Measurements from ENCODE around the gene NOS3.

NOS3 gene

DNA sequence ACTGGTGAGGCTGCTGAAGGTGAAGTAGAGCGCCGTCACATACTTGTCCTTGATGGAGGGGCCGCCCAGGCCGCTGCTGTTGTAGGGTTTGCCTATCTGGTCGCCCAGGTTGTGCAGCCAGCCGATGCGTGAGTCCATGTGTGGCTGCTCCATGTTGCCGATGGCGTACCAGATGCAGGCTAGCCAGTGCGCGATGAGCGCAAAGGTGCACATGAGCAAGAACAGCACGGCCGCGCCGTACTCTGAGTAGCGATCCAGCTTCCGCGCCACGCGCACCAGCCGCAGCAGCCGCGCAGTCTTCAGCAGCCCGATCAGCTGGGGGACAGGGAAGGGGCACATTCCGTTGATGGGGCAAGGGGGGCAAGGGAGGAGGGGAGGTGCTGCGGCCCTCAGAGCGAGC is 39.3 kb upstream of the NOS3 start:
- in situ Hi-C loops (cut with MboI; ENCODE audit: low sequenced_read_pairs) = no loop called here

DNA sequence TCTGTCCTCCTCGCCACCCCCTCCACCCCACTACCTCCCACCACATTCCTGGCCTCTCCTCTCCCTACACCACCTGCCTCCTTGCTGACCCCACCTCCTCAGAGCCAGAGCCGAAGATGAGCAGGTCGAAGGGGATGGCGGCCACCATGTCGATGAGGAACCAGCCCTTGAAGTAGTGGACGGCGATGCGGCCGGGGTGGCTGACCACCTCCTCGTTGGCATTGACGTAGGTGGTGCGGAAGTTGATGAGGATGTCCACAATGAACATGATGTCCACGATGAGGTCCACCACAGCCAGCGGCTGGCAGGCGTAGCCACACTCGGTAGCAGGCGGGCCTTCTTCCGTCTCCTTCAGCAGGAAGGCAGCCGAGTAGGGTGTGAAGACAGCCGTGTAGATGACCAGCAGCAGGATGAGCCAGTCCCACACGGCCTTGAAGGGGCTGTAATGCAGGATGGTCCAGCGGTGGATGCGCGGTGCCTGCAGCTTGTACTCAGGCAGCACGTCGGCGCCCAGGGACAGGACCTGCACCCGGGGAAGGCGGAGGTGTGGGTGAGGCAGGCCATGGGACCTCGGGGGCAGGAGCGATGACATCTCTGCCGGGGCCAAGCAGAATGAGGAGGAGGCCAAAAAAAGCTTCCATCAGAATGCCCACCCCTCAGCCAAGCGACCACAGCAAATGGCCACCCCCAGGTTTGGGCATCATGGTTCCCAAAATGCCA is 38.3 kb upstream of the NOS3 start:
- in situ Hi-C loops (cut with MboI; ENCODE audit: low sequenced_read_pairs) = no loop called here

DNA sequence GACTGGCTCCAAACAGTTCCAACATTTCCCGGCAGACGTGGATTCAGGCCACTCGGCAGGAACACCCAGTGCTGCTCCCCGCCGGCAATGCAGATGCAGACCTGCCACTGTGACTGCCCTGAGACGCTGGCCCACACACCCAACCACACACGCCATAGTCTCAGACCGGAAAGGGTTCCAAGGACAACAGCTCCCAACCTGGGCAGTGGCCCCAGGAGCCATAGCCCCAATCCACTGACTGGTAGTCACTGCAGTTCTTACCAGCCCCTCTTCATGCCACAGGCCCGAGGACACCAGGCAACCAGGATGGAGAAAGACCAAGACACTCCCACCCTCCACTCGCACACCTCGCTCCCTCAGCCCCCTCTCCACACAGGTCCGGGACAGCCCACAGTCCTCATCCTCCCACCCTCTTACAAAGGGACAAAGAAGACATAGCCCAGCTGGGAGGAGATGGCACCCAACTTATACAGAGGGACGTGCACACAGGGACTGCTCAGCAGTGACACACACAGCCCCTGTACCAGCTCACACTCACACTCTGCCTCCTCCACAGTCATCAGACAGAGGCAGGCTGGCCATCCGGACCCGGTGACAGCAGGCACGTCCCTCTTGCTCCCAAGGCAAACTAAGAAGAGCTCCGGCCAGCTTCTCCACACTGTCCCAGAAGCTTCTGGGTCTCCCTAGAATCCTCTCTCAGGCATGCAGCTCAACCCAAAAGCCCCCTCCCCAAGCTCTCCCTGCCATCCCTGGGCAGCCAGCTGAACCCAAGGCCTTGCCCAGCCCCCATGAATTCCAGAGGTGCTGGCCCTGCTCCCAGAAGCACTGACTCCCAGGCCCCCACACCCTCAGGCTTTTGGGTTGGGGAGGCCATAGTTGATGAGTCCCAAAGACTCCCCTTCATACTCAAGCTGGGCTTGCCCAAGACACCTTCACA is 37.5 kb upstream of the NOS3 start:
- in situ Hi-C loops (cut with MboI; ENCODE audit: low sequenced_read_pairs) = no loop called here

DNA sequence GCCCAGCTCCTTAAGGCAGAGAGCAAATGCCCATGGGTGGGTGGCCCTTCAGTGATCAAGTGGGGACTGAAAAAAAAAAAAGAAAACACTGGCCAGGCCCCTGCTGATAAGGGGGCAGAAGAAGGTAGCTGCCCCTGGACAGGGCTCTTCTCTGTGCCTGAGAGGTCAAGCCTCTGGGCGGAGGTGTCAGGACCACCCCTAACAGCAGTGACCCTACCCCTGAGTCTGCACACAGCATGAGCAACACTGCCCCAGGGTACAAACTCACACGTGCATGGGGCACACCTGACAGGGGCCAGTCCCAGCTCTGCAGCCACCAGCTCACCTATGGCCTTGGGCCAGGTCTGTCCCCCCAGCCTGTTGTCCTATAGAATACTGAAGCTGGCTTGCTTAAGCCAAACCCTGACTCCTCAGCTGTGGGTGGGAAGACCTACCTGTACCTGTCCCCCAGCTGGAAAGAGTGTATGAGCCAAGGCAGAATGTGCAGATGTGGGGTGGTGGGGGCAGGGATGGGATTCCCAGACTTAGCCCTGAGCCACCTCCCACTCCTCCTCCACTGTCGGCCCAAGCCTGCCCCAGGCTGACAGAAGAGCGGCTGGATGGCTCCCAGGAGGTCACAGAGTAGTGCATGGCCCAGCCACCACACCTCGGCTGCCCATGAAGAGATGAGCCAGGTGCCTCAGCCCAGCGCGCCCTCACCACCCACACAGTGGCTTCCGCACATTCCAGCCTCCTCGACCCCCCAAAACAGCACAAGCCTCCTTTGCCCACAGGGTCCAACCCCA is 36.4 kb upstream of the NOS3 start:
- in situ Hi-C loops (cut with MboI; ENCODE audit: low sequenced_read_pairs) = no loop called here

DNA sequence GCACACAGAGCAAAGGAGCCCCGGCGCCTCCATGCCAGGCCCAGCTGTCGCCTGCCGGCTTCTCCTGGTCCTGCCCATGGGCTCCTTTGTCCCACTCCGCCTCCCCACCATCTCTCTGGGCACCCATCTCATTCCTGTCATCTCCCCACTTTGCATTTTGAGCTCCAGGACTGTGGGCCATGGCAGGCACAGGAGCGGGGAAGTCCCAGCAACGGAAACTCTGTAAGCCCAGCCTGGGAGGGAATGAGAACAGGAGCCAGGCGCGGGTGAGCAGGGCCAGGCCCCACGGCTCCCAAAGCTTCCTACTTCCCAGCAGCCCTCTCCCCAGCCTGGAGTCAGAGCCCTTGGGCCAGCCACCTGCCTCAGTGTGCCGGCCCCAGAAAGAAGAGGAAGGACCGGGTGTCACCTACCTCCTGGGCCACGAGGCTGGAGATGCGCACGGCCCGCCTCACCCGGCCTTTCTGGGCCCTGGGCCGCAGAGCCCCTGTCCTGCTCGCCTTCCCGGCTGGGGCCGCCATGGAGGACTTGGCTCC is 35.8 kb upstream of the NOS3 start:
- in situ Hi-C loops (cut with MboI; ENCODE audit: low sequenced_read_pairs) = no loop called here

DNA sequence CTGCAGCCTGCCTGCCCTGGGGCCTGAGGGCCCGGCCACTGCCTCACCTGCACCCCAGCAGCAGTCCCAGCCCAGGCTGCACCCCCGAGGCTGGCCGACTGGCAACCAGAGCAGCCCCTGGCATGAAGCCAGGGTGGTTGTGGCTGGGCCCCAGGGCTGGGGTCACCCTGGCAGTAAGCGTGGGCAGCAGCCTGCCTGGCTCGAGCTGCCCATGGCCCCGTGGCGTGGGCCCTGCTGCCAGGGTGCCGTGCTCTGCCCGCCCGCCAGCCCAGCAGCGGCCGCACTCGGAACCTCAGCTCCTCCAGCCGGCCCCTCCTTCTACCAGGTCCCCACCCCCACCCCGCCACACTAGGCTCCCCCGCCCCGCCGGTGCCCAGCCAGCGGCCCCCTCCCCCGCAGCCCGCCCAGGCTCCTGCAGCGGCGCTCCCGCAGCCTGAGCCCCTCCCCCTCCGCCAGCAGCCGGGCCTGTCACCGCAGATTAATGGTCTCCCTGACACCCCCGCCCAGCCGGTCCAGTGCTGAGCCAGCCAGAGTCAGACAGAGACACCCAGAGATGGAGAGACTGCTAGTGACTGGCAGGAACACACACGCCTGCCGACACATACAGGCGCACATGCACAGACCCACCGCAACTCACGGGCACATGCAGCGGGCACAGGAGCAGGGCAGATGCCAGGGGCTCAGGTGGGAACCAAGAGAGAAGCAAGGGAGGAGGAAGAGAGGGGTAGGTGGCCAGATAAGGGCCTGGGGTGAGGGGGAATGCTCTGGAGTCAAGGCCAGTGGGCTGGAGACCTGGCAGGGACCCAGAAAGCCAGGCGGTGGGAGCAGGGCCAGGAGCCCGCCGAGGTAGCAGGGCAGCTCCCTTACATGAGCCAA is 35.1 kb upstream of the NOS3 start:
- in situ Hi-C loops (cut with MboI; ENCODE audit: low sequenced_read_pairs) = no loop called here

DNA sequence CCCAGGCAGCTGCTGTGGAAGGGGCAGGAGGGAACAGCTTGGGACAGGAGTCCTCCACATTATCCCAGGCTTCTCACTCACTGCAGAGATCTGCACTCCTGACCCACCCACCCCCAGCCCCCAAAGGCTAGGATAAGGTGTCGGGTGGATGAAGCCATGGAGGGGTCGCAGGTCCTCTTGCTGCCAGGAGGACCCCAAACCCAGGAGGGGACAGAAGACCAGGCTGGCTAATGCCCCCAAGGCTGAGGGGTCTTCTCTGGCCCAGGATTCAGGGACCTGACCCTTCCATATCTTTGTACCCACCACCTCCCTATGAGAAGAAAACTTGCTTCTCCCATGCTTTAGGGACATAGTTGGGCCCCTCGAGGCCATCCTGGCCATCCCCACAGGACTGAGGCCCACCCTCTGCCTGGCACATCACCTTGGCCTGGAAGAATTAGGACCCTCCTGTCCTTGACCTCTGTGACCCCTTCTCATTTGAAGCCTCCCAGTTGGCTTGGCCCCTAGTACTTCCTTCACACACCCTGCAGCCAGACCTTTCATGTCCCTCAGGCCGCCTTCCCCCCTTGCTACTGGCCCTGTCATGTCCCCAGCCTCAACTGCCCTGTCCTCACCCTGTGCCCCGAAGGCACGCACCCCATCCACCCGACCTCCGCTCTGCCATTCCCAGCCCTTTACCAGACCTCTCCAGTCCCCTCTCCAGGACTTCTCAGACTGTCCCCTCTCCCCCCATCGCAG is 34.3 kb upstream of the NOS3 start:
- in situ Hi-C loops (cut with MboI; ENCODE audit: low sequenced_read_pairs) = no loop called here

DNA sequence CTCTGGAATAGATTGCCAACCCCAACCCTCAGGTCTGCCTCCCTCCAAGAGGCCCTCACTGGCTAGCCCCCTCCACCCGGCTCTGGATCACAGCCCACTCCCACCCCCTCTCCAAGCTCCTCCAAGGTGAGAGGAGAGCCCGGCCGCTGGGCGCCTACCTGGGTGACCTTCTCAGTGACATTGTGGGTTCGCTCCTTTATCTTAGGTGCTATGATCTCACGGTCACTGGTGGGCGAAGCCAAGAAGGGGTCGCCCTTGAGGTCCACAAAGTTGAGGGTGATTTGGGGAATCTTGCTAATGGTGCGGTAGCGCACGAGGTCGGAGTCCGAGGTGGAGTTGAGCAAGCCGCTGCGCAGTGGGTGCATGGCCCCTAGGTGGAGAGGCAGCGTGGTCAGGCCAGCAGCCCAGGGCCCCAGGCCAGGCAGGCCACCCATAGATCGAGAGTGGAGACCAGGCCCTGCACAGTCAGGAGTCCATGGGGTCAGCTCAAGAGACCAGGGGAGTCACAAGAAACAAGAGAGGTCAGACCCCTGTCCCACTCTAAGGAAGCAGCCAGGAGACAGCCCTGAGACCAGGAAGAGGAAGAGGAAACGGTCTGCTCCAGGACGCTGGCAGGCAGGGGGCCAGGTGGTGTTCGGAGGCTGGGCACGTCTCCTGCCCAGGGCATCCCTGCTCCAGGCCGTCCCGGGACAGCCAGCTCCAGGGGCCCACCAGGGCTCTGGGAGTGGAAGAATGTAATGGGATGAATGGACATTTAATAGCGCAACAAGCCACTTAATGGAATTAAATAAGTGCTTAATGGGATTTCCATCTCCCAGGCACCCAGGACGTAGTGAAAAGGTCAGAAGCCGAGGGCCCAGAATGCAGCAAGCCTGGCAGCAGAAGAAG is 33.4 kb upstream of the NOS3 start:
- in situ Hi-C loops (cut with MboI; ENCODE audit: low sequenced_read_pairs) = no loop called here

DNA sequence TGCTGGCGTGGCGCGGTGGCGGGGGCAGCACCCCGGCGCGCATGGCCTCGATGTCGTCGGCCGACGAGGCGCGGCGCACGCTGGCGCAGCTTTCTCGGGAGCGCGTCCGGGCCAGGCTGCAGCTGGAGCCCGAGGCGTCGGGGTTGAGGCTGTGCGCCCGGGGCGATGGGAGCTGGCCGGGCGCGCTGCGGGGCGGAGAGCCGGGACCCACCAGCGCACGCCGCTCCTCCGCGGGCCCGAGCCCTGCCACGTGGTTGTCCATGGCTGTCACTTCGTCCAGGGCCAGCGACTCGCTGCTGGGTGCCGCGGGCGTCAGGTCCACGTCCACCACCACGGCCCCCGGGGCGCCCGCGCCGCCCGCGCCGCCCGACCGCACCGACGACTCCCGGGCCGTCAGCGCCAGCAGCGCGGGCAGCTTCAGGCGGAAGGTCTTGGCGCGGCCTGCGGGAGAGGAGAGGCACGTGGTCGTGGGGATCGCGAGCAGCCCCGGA is 32.7 kb upstream of the NOS3 start:
- in situ Hi-C loops (cut with MboI; ENCODE audit: low sequenced_read_pairs) = no loop called here

DNA sequence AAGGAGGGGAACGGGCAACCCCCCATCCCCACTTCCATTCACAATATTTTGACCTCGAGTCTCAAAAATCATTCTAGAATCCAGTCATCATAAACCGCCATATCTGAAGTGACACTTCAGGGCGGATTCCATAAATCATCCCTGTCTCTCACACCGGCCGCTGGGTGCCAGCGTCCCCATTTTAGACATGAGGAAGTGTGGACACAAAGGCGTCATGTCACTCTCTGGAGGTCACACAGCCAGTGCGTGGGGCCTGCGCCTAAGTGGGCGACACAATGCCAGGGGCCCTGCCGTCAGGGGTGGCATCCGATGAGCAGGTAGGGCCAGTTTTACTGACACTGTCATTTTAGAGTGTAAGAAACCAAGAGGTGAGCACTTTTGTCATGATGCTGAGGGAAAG is 32.2 kb upstream of the NOS3 start:
- in situ Hi-C loops (cut with MboI; ENCODE audit: low sequenced_read_pairs) = no loop called here

DNA sequence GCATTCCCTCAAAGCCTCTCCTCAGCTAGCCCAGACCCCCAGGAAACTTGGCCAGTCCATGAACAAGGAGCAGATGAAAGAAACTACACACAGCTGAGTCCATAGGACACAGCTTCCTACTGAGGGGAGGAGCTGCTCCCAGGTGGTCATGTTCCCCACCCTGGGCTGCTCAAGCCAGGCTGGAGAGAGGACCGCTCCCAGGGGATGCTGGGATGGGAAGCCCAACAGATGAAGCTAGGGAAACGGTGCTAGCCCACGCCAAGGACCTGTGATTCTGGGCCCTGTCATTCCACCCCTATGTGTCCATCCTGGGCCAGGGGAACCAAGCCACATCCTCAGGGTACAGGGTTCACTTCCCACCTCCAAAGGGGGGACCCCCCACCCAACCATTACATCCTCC is 31.7 kb upstream of the NOS3 start:
- in situ Hi-C loops (cut with MboI; ENCODE audit: low sequenced_read_pairs) = no loop called here

DNA sequence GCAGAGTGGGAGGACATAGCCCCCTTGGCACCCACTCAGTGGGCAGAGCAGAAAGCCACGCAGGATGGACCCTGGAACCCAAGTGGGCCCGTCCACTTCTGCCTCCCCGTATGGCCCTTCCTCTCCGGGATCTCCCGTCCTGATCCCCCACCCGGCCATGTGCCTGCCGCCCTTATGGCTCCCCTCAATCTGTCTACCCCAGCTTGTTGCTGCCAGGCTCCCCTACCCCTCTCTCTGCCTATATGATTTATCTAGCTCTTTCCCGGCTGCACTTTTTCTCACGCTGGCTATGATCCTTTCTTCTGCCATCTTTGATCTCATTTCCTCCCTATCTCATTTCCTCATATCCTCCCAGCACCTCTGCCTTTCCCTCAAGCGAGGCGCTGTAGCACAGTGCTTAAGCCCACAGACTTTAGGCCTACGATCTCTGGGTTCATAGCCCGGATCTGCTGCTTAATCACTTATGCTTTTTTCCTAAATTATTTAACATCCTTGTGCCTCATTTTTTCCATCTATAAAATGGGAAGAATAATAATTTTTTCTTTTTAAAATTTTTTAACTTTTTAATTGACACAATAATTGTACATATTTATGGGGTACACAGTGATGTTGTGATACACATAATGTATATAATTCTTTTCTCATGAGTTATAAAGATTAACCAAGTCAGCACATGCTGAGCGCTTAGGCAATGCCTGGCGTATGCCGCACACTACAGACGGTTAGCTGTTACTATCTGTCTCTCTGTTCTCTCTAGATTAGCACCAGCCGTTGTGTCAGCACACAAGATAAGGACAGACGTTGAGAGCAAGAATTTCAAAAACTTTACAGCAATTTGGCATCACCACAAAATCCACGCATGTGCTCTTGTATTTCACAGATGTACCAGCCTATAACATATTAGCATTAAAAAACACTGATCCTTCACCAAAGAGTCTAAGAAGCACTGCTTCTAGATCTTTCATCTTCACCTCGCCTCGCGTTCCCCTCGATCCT is 30.8 kb upstream of the NOS3 start:
- in situ Hi-C loops (cut with MboI; ENCODE audit: low sequenced_read_pairs) = no loop called here

DNA sequence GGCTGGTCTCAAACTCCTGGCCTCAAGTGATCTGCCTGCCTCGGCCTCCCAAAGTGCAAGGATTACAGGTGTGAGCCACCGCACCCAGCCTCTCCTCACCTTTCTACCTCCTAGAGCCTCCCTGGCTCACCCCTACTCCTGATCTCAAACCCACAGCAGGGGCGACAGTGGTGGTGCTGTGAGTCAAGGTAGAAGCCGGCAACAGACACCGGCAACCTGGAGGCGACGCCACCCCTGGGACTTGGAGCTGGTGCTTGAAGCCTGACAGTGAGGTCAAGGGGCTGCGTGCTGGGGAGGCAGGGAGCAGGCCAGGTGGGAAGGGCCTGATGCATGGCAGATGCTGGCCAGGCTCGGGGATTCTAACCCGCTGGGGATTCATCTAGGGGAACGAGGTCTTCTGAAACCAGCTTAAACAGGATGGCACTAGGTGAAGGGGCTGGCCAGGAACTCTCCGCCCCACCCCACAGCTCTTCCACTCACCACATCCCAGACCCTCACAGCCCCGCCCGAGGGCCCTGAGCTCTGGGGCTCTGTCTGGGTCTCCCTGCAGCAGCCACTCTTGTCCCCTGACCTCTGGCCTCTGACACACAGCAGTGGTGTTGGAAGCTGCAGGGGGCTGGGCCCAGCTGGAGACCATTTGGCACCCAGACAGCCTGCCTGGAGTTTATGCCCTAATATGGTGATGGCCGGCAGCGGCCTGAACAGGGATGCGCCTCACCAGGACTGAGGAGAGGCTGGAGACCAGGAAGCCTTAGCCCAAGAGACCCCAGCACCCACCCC is 29.1 kb upstream of the NOS3 start:
- in situ Hi-C loops (cut with MboI; ENCODE audit: low sequenced_read_pairs) = no loop called here

DNA sequence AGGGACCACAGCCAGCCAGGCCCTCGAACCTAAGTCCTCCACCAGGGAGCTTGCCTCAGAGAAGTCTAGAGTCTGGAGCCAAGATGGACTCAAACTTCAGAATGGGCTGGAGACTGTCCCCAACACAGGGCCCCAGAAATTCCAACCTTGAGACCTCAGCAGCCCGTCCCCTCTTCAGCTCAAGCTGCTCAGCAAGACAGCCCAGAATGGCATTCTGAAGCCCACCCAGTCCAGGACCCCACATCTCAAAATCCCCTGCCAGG is 28.6 kb upstream of the NOS3 start:
- in situ Hi-C loops (cut with MboI; ENCODE audit: low sequenced_read_pairs) = no loop called here

DNA sequence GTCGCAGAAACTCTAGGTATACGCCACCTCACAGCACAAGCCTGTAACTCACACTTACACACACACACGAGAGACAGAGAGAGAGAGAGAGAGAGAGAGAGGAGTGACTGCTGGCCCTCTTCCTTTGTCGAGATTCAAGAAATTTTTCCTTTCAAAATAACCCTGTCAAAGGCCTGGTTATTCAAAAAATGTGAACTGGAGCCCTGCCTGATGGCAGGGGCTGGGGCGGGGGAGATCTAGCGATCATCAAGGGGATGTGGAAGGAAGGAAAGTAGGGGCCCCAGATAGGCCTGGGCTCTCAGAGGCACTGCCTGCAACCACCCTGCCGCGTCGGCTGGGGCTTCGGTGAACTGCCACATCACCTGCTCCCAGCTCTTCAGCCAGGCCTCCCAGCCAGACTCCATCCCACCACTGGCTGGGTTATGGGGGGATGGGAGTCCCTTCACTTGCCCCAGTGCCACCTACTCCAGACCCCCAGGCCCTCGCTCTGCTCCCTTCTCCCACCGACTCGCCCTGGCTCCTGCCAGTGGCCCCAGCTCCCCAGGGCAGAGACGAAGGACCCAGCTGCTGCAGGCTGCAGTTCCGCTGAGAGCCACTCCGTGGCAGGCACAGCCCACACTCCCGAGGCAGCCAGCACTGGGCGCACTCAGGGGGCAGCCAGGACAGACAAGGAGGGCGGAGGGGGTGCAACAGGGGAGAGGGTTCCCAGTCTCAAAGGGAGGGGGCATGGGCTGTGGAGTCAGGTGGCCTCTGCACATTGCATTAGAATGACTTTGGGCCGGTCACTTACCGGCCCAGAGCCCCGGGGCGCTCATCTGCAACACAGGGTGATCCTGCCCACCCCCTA is 28.0 kb upstream of the NOS3 start:
- in situ Hi-C loops (cut with MboI; ENCODE audit: low sequenced_read_pairs) = no loop called here

All from hTERT RPE-1 (cell line).